Muscle layer of duodenum (tissue), 2 donors: ENCODE results near the gene APBB2.
"Not testable (repeated sequence)": the region's sequence is repeated elsewhere in the genome, so short reads cannot be mapped to it uniquely, and the experiment has no call there.

ENCODE experiments used
- H3K27ac ChIP-seq: one replicate; pipeline ENCODE4 v1.7.0; 2013; ENCODE audit warnings: mild to moderate bottlenecking, low read length
- H3K27me3 ChIP-seq: one replicate; pipeline ENCODE4 v1.7.0; 2013; ENCODE audit warnings: low read depth, mild to moderate bottlenecking, control low read depth, low read length
- H3K36me3 ChIP-seq, 2 donors: one replicate each; pipeline ENCODE4 v1.7.0; 2013; ENCODE audit warnings: low read length in 2 of 2, control low read depth in 1 of 2, mild to moderate bottlenecking in 1 of 2; ENCODE audit not compliant: insufficient read depth in 2 of 2, control insufficient read depth in 1 of 2
- H3K4me1 ChIP-seq, 2 donors: one replicate each; pipeline ENCODE4 v1.7.0; 2013; ENCODE audit warnings: low read length in 2 of 2, mild to moderate bottlenecking in 2 of 2, control low read depth in 1 of 2, moderate library complexity in 1 of 2; ENCODE audit not compliant: insufficient read depth in 2 of 2, control insufficient read depth in 1 of 2
- H3K4me3 ChIP-seq, 2 donors: one replicate each; pipeline ENCODE4 v1.7.0; 2013; ENCODE audit warnings: low read length in 2 of 2, low read depth in 1 of 2, mild to moderate bottlenecking in 1 of 2
- H3K9me3 ChIP-seq, 2 donors: one replicate each; pipeline ENCODE4 v1.7.0; 2013; ENCODE audit warnings: low read length in 2 of 2, control low read depth in 1 of 2, mild to moderate bottlenecking in 1 of 2; ENCODE audit not compliant: control insufficient read depth in 1 of 2
- donor health status: healthy.

APBB2 gene

GRCh38 chr4:41069257-41069656 lies 145.1 kb downstream of the APBB2 start:
- Histone ChIP-seq H3K36me3 (no peaks in the 10 kb centered on the region), H3K27ac (no peak overlapping the region), H3K27me3 (no peaks in the 10 kb centered on the region), H3K4me1 (no peaks in the 10 kb centered on the region), H3K9me3 (no peaks in the 10 kb centered on the region), H3K4me3 (no peak overlapping the region)

GRCh38 chr4:41067369-41067768 lies 147.0 kb downstream of the APBB2 start:
- no peak overlapping the region for H3K27ac ChIP-seq

GRCh38 chr4:41066049-41066448 lies 148.3 kb downstream of the APBB2 start:
- Histone ChIP-seq H3K27me3 (no peaks in the 10 kb centered on the region), H3K4me3 (no peak overlapping the region), H3K9me3 (no peaks in the 10 kb centered on the region), H3K27ac (no peak overlapping the region), H3K4me1 (peaks cover 0 to 9% of the 10 kb centered on the region in 2 donors), H3K36me3 (no peaks in the 10 kb centered on the region)

More at GRCh38 chr4:41067369-41067768, 147.0 kb downstream of the APBB2 start:
- no peak overlapping the region for H3K4me3 ChIP-seq
- no peaks in the 10 kb centered on the region for H3K36me3 ChIP-seq
- H3K4me1 ChIP-seq, result no peaks in the 10 kb centered on the region
- no peaks in the 10 kb centered on the region for H3K27me3 ChIP-seq
- H3K9me3 ChIP-seq, result no peaks in the 10 kb centered on the region

- Histone ChIP-seq H3K36me3 (no peaks in the 10 kb centered on the region), H3K9me3 (no peaks in the 10 kb centered on the region), H3K27me3 (no peaks in the 10 kb centered on the region), H3K27ac (no peak overlapping the region), H3K4me1 (peaks cover 0 to 14% of the 10 kb centered on the region in 2 donors), H3K4me3 (no peak overlapping the region)
These were observed 148.8 kb downstream of the APBB2 start for GRCh38 chr4:41065434-41066006.

GRCh38 chr4:41064953-41065352 lies 149.4 kb downstream of the APBB2 start:
- H3K27ac ChIP-seq, result no peak overlapping the region
- no peaks in the 10 kb centered on the region for H3K9me3 ChIP-seq
- no peaks in the 10 kb centered on the region for H3K27me3 ChIP-seq
- H3K4me3 ChIP-seq, result no peak overlapping the region
- H3K36me3 ChIP-seq, result no peaks in the 10 kb centered on the region
- peaks cover 0 to 16% of the 10 kb centered on the region in 2 donors for H3K4me1 ChIP-seq

- Histone ChIP-seq H3K4me1 (peaks cover 0 to 16% of the 10 kb centered on the region in 2 donors), H3K27me3 (no peaks in the 10 kb centered on the region), H3K27ac (no peak overlapping the region), H3K36me3 (no peaks in the 10 kb centered on the region), H3K9me3 (no peaks in the 10 kb centered on the region), H3K4me3 (no peak overlapping the region)
These were observed 152.7 kb downstream of the APBB2 start for GRCh38 chr4:41061482-41062185.

- no peaks in the 10 kb centered on the region for H3K9me3 ChIP-seq
- no peak overlapping the region for H3K4me3 ChIP-seq
- peaks cover 0 to 16% of the 10 kb centered on the region in 2 donors for H3K4me1 ChIP-seq
- H3K27me3 ChIP-seq, result no peaks in the 10 kb centered on the region
- no peaks in the 10 kb centered on the region for H3K36me3 ChIP-seq
- no peak overlapping the region for H3K27ac ChIP-seq
These were observed 153.7 kb downstream of the APBB2 start for GRCh38 chr4:41060352-41061334.

- not testable (repeated sequence) for H3K36me3 ChIP-seq, H3K27me3 ChIP-seq, H3K4me3 ChIP-seq, H3K27ac ChIP-seq, H3K9me3 ChIP-seq
- H3K4me1 ChIP-seq, result peaks cover 0 to 16% of the 10 kb centered on the region in 2 donors
These were observed 154.9 kb downstream of the APBB2 start for GRCh38 chr4:41059411-41059810.

- Histone ChIP-seq H3K9me3 (no peaks in the 10 kb centered on the region), H3K27me3 (no peaks in the 10 kb centered on the region), H3K4me3 (no peak overlapping the region), H3K4me1 (peaks cover 0 to 16% of the 10 kb centered on the region in 2 donors), H3K27ac (no peak overlapping the region), H3K36me3 (no peaks in the 10 kb centered on the region)
These were observed 155.9 kb downstream of the APBB2 start for GRCh38 chr4:41058426-41058825.

- H3K36me3 ChIP-seq, result no peaks in the 10 kb centered on the region
- H3K4me1 ChIP-seq, result peaks cover 0 to 16% of the 10 kb centered on the region in 2 donors
- no peaks in the 10 kb centered on the region for H3K27me3 ChIP-seq
- H3K9me3 ChIP-seq, result no peaks in the 10 kb centered on the region
- no peak overlapping the region for H3K27ac ChIP-seq
- H3K4me3 ChIP-seq, result no peak overlapping the region
These were observed 156.9 kb downstream of the APBB2 start for GRCh38 chr4:41057467-41057866.

GRCh38 chr4:41052287-41052686 lies 162.1 kb downstream of the APBB2 start:
- H3K27ac ChIP-seq, result no peak overlapping the region

More at GRCh38 chr4:41052287-41052686, 162.1 kb downstream of the APBB2 start:
- Histone ChIP-seq H3K4me1 (no peaks in the 10 kb centered on the region), H3K9me3 (no peaks in the 10 kb centered on the region), H3K27me3 (no peaks in the 10 kb centered on the region), H3K36me3 (no peaks in the 10 kb centered on the region), H3K4me3 (no peak overlapping the region)
